ENCODE data around the gene TNS1. TPM values are rescaled to one million over a fixed set of nuclear protein-coding genes. Genes with fewer than 3 reads are reported as not detected.

The TNS1 gene
- total RNA-seq, 1 experiment from 2014 or later: 3.4 TPM

- no peak overlapping the region; the same call in 1 of the 2 replicates for H3K14ac ChIP-seq (ENCODE audit: insufficient read depth, low read length)
- no peaks in the 10 kb centered on the region for H3K79me1 ChIP-seq (ENCODE audit: insufficient read depth, low read depth, low read length, poor library complexity, severe bottlenecking)
- H2BK120ac ChIP-seq (ENCODE audit: low read depth, low read length, poor library complexity, severe bottlenecking): no peak overlapping the region
- H3K36me3 Mint-ChIP-seq (ENCODE audit: insufficient read depth in 1 of 3, low read depth in 3 of 3): no peaks in the 10 kb centered on the region
- no peak overlapping the region for H2BK5ac ChIP-seq (ENCODE audit: insufficient read length, low read length)
- no peak overlapping the region for H3K9ac ChIP-seq (ENCODE audit: extremely low read depth, insufficient read length, low read length)
- H2BK20ac ChIP-seq (ENCODE audit: low read depth, low read length, poor library complexity, severe bottlenecking): no peak overlapping the region
- H3T11ph ChIP-seq (ENCODE audit: low read length): no peak overlapping the region
- no peaks in the 10 kb centered on the region for H3K79me2 ChIP-seq (ENCODE audit: insufficient read depth, low read length)
- no peak overlapping the region for H3K18ac ChIP-seq (ENCODE audit: insufficient read length, low read depth, low read length)
- no peak overlapping the region for H3K56ac ChIP-seq (ENCODE audit: insufficient read length, low read depth, low read length)
- no peak overlapping the region for H3K4ac ChIP-seq (ENCODE audit: low read depth, low read length)
- H4K91ac ChIP-seq (ENCODE audit: insufficient read length, low read depth, low read length): no peak overlapping the region
- H3K27me3 Mint-ChIP-seq (ENCODE audit: low read depth): no peaks in the 10 kb centered on the region
- no peak overlapping the region for H2AK5ac ChIP-seq (ENCODE audit: insufficient read length, low read length)
- no peak overlapping the region for H4K8ac ChIP-seq (replicated peaks; ENCODE audit: insufficient read length, low read depth, low read length)
- no peak overlapping the region for H2AFZ ChIP-seq (ENCODE audit: low read length)
- H3K23me2 ChIP-seq (ENCODE audit: insufficient read length, low read depth, low read length, poor library complexity, severe bottlenecking): no peaks in the 10 kb centered on the region
- no peak overlapping the region for H2BK12ac ChIP-seq (ENCODE audit: insufficient read length, low read depth, low read length)
- H3K4me3 Mint-ChIP-seq: no peak overlapping the region
- no peak for DNase-seq
- no peaks in the 10 kb centered on the region for H3K4me1 ChIP-seq (ENCODE audit: insufficient read depth, low read length)
- no CpG with 5 or more reads among the region's 19 CpGs for WGBS (ENCODE audit: extremely low coverage, insufficient read length, low lambda C conversion rate)
- H2BK15ac ChIP-seq (ENCODE audit: low read depth, low read length): no peak overlapping the region
- no peaks in the 10 kb centered on the region for H3K9me3 ChIP-seq (ENCODE audit: control insufficient read depth, low read depth, low read length)
- no peak overlapping the region for H3K23ac ChIP-seq (ENCODE audit: insufficient read length, low read depth, low read length)
- H3K27ac ChIP-seq (ENCODE audit: insufficient read length, low read depth, low read length): no peak overlapping the region
- H3K4me1 Mint-ChIP-seq: peaks cover 6 to 12% of the 10 kb centered on the region in 2 experiments
- TF ChIP-seq CTCF (conservative IDR thresholded peaks at IDR 0.05): no peak
- H4K5ac ChIP-seq (ENCODE audit: insufficient read length, low read depth, low read length): no peak overlapping the region
- no peaks in the 10 kb centered on the region for H3K27me3 ChIP-seq (ENCODE audit: insufficient read depth, low read length)
- no peak overlapping the region for H3K4me2 ChIP-seq (ENCODE audit: insufficient read depth, insufficient read length, low read length)
- H3K27ac Mint-ChIP-seq: peak overlapping the region in 1 of 3 experiments; percentile 35; a peak in 2 of 7 replicates
- H4K20me1 ChIP-seq (ENCODE audit: control insufficient read depth, insufficient read depth, insufficient read length): no peaks in the 10 kb centered on the region
- H3K9me3 Mint-ChIP-seq: no peaks in the 10 kb centered on the region
These were observed 107.6 kb downstream of the TNS1 start for GRCh38 chr2:217895070-217895635.
